A549 (cell line): Measurements from ENCODE around the gene UPK3A. TPM values are rescaled to one million over a fixed set of nuclear protein-coding genes. Genes with fewer than 3 reads are reported as not detected.

ENCODE experiments used
- ATAC-seq, 2 experiments: fragments of 200-7000 bp in 1 of 2; fragments of >200 bp in 1 of 2; cut with Nextera tagmentation in 1 of 2; cut with Tn5 transposase in 1 of 2; 3 replicates each; pipeline versions ENCODE4 v1.8.0 to v1.9.1; 2018 to 2020; ENCODE audit warnings: mild to moderate bottlenecking in 1 of 2, moderate library complexity in 1 of 2
- CTCF ChIA-PET: fragments of 300-600 bp; sonication (Branson Sonifier 250); formaldehyde crosslinking; extraction: SDS; loops from one replicate; lab custom pipeline; 2021; ENCODE audit warnings: antibody characterized with exemption, inconsistent platforms; lab: Yijun Ruan, JAX
- POLR2A ChIA-PET: fragments of 350-600 bp; formaldehyde crosslinking; extraction: SDS; loops from one replicate; lab custom pipeline; 2021; ENCODE audit warnings: antibody characterized with exemption, inconsistent platforms; lab: Yijun Ruan, JAX
- DNase-seq, 2 experiments: peaks; one replicate each; pipeline versions ENCODE4 v3.0.0 to v3.0.0-alpha.2; 2011 to 2016; ENCODE audit warnings: low read depth in 1 of 2, low spot score in 1 of 2
- FAIRE-seq: peaks from 2 replicates; lab custom pipeline; 2011; peaks lifted over from hg19 to GRCh38; lab: Jason Lieb, UNC
- H3K27ac ChIP-seq, 2 experiments: fragments of >200 bp; sonication (Bioruptor Twin); formaldehyde crosslinking; 3 replicates each; pipeline ENCODE4 v1.5.1; 2016 to 2017
- H3K4me1 ChIP-seq: fragments of >200 bp; sonication (Bioruptor Twin); formaldehyde crosslinking; 3 replicates; pipeline ENCODE4 v1.6.1; 2016
- H3K4me2 ChIP-seq: fragments of >200 bp; sonication (Bioruptor Twin); formaldehyde crosslinking; 3 replicates; pipeline ENCODE4 v1.6.1; 2016
- H3K4me3 ChIP-seq: fragments of >200 bp; sonication (Bioruptor Twin); formaldehyde crosslinking; 3 replicates; pipeline ENCODE4 v1.5.1; 2016
- H3K9me3 ChIP-seq: fragments of >200 bp; sonication (Bioruptor Twin); formaldehyde crosslinking; 3 replicates; pipeline ENCODE4 v1.6.1; 2016
- CBX2 ChIP-seq: fragments of 200-600 bp; sonication (generic); IDR thresholded peaks from 2 replicates; pipeline ENCODE4 v1.6.1; 2016; ENCODE audit warnings: low read depth, mild to moderate bottlenecking, borderline replicate concordance
- EHMT2 ChIP-seq: fragments of 200-600 bp; sonication (generic); IDR thresholded peaks from 2 replicates; pipeline ENCODE4 v1.6.1; 2016; ENCODE audit warnings: antibody characterized with exemption, low read depth, mild to moderate bottlenecking, moderate library complexity
- ESRRA ChIP-seq: fragments of 150-350 bp; IDR thresholded peaks from 2 replicates; pipeline ENCODE4 v1.6.1; 2014; ENCODE audit warnings: mild to moderate bottlenecking, low read length, borderline replicate concordance
- FOSL2 ChIP-seq, 2 experiments: fragments of 450-650 bp in 1 of 2; fragments of >200 bp in 1 of 2; sonication (Bioruptor Twin) in 1 of 2; formaldehyde crosslinking; IDR thresholded peaks; 2 replicates each; pipeline versions ENCODE4 v1.5.0 to v1.6.1; 2016 to 2020; ENCODE audit warnings: mild to moderate bottlenecking in 1 of 2, moderate library complexity in 1 of 2
- HDAC2 ChIP-seq: fragments of 200-600 bp; sonication (generic); IDR thresholded peaks from 2 replicates; pipeline ENCODE4 v1.6.1; 2016
- HEYL ChIP-seq: fragments of 250-450 bp; sonication (Bioruptor Pico); IDR thresholded peaks from 2 replicates; pipeline ENCODE4 v1.8.0; 2021; ENCODE audit warnings: mild to moderate bottlenecking, moderate library complexity
- HOXB5 ChIP-seq: fragments of 250-450 bp; sonication (Bioruptor Pico); IDR thresholded peaks from 2 replicates; pipeline ENCODE4 v1.5.0; 2020; ENCODE audit warnings: mild to moderate bottlenecking, moderate library complexity
- KDM5A ChIP-seq: fragments of 200-600 bp; sonication (generic); IDR thresholded peaks from 2 replicates; pipeline ENCODE4 v1.6.1; 2016; ENCODE audit warnings: antibody characterized with exemption, mild to moderate bottlenecking
- MAFK ChIP-seq: fragments of 450-650 bp; IDR thresholded peaks from 2 replicates; pipeline ENCODE4 v1.6.1; 2014; ENCODE audit not compliant: partially characterized antibody
- POLR2A ChIP-seq: IDR thresholded peaks from 2 replicates; pipeline ENCODE4 v1.6.1; 2012; ENCODE audit warnings: mild to moderate bottlenecking, low read length
- POLR2AphosphoS2 ChIP-seq: conservative IDR thresholded peaks from 2 replicates; pipeline ENCODE4 v1.6.1; 2012; ENCODE audit warnings: low read length, improper control_type of control experiment, inconsistent platforms
- RAD21 ChIP-seq, 2 experiments: fragments of >200 bp in 1 of 2; sonication (Bioruptor Twin) in 1 of 2; formaldehyde crosslinking in 1 of 2; IDR thresholded peaks in 1 of 2; conservative IDR thresholded peaks in 1 of 2; 2 replicates in 1 of 2; 3 replicates in 1 of 2; pipeline ENCODE4 v1.6.1; 2012 to 2018; ENCODE audit warnings: inconsistent platforms in 1 of 2
- RNF2 ChIP-seq: fragments of 200-600 bp; sonication (generic); IDR thresholded peaks from 2 replicates; pipeline ENCODE4 v1.6.1; 2016; ENCODE audit warnings: low read depth, mild to moderate bottlenecking, antibody characterized with exemption, moderate library complexity, borderline replicate concordance
- SMC3 ChIP-seq: fragments of >200 bp; sonication (Bioruptor Twin); formaldehyde crosslinking; IDR thresholded peaks from 3 replicates; pipeline ENCODE4 v1.6.1; 2018; ENCODE audit warnings: inconsistent platforms
- WGBS: methylation state at CpG from one replicate; pipeline ENCODE4 v1.1.6; 2017; ENCODE audit errors: missing lambda C conversion rate; 5-methylcytosine and 5-hydroxymethylcytosine counted together
- polyA plus RNA-seq, 4 experiments: library from polyadenylated mRNA; depleted of rRNA in 3 of 4; stranded (reverse); fragments of >200 nt; fragmentation: RNase III in 1 of 4; extraction: RNeasy Plus Mini Kit Qiagen cat#74134 plus additional on column Dnase treatment in 1 of 4; gene quantifications; 2 replicates in 3 of 4; 3 replicates in 1 of 4; pipeline ENCODE4 v1.2.3, GENCODE V29; 2011 to 2017
- TF ChIP-seq, protein P1 (sequence below): fragments of 250-450 bp; sonication (Bioruptor Pico); IDR thresholded peaks from 2 replicates; pipeline ENCODE4 v1.5.0; 2020; ENCODE audit warnings: low read depth, mild to moderate bottlenecking, moderate library complexity
- TF ChIP-seq, protein P2 (sequence below): fragments of >200 bp; sonication (Bioruptor Twin); formaldehyde crosslinking; IDR thresholded peaks from 2 replicates; pipeline ENCODE4 v1.6.1; 2016
- TF ChIP-seq, protein P3 (sequence below): fragments of 450-650 bp; IDR thresholded peaks from 2 replicates; pipeline ENCODE4 v1.6.1; 2014; ENCODE audit warnings: antibody characterized with exemption
- TF ChIP-seq, protein P4 (sequence below): IDR thresholded peaks from 2 replicates; pipeline ENCODE4 v1.6.1; 2012; ENCODE audit warnings: low read depth, borderline replicate concordance

The UPK3A gene
- polyA plus RNA-seq, 2 of the 4 experiments (the other 2 are of a cell fraction), result not detected

DNA sequence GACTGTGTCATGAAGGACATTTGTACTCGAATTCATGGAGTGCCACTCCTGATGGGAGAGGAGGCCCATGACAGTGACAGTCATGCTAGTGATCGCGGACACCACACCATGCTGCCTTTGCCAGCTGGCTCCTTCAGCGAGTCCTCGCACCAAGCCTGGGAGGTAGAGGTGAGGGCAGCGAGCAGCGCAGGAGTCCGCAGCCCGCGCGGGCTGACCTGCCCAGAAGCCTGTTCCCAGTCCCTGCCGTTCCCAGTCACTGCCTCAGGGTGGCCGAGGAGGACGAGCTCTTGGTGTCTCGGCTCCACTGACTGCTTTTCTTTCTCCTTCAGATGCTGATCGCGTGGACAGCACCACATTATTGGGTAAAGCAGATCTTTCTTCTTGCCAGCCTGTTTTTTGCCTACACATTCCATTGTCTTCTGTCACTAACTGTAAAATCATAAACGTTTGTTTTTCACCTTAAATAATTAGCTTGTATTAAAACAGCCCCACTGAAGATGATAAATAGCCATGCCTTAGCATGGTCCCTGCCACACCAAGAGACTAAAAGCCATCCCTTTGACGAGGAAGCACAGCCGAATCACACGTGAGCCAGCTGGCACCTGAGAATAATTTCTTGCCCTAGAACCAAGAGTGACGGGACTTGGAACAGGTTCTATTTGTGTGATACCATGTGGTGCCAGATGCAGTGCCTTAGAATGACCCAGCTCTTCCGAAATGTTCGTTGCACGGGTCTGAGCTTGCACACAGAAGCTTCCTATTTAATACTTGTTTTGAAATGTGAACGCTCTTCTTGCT lies 50.5 kb downstream of the UPK3A start (continued):
- no peak for TF ChIP-seq HEYL (CRISPR knock-in tag)
- TF ChIP-seq, protein P1, sequence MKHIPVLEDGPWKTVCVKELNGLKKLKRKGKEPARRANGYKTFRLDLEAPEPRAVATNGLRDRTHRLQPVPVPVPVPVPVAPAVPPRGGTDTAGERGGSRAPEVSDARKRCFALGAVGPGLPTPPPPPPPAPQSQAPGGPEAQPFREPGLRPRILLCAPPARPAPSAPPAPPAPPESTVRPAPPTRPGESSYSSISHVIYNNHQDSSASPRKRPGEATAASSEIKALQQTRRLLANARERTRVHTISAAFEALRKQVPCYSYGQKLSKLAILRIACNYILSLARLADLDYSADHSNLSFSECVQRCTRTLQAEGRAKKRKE (CRISPR knock-in tag), result no peak
- no peak for TF ChIP-seq KDM5A
- no peak for TF ChIP-seq POLR2A
- TF ChIP-seq HOXB5 (CRISPR knock-in tag), result no peak
- TF ChIP-seq ESRRA, result no peak

DNA sequence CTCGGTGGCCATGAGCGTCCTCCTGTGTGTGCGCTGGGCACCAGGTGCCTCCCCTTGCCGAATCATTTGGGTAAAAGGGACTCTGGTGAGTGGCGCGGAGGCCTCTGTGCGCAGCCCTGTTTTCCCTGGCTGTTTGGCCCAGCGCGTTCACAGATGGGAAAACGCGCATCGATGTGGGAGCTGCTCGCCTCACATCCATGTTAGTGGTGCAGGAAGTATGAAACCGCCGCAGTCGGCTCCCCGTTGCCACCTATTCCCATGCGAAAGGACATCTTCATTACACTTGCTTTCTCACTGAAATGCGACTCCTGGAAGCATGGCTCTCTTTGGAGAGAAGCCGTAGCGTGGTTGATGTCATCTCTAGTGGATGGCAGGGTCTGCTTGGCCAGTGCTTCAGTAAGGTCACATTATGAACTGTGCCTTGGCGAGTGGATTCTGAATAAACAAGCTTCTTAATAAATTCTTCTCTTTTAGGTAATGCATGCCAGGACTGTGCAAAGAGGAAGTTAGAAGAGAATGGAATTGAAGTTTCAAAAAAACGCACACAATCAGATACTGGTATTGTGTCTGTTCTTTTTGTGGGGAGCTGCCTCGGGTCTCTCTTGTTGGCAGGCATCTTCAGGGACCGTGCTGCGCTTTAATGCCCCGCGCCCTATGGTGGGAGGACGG lies 51.2 kb downstream of the UPK3A start:
- H3K9me3 ChIP-seq, result no peaks in the 10 kb centered on the region
- H3K4me2 ChIP-seq, result no peak overlapping the region
- H3K4me1 ChIP-seq, result no peaks in the 10 kb centered on the region
- ChIA-PET CTCF (interaction anchor here (0.5 to 0.9 kb wide), 2 partner anchors 13 to 218 kb away, joined by 3 to 4 read pairs; no protein-coding TSS in a partner anchor), POLR2A (no interaction called here)
- DNase-seq (no peak), FAIRE-seq (no peak), ATAC-seq (no peak)
- no peak overlapping the region for H3K27ac ChIP-seq
- WGBS, result 92% methylated on average over 28 of the region's 29 CpGs
- no peak overlapping the region for H3K4me3 ChIP-seq
- TF ChIP-seq RNF2, result no peak
- no peak for TF ChIP-seq KDM5A
- TF ChIP-seq RAD21 (conservative IDR thresholded peaks at IDR 0.05 in 1 of 2, IDR thresholded peaks at IDR 0.05 in 1 of 2), result no peak
- TF ChIP-seq, protein P2, sequence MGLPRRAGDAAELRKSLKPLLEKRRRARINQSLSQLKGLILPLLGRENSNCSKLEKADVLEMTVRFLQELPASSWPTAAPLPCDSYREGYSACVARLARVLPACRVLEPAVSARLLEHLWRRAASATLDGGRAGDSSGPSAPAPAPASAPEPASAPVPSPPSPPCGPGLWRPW, result no peak
- no peak for TF ChIP-seq MAFK
- TF ChIP-seq FOSL2 (IDR thresholded peaks at IDR 0.05), result no peak
- no peak for TF ChIP-seq FOSL2 (CRISPR knock-in tag; IDR thresholded peaks at IDR 0.05)
- TF ChIP-seq, all 56 proteins: peak for 0

DNA sequence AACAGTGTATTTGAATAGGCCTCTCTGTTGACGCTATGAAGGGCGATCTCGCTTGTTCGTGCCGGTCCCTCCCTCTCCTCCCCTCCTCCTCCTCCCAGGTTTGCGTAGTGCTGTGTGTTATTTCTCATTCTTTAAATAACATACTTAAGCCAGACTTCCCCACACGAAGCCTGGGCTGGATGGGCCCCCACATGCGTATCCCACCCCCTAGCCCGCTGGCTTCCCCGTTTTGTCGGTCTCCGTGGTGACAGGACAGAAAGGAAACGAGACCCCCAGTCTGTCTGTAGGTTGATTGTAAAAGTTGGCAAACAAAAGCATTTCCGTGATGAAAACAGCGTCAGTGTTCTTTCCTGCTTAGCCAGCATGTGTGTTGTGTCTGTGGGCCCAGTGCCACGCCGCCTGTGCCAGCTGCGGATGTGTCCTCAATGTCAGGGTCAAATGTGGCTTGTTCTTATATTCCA lies 52.3 kb downstream of the UPK3A start:
- Histone ChIP-seq H3K9me3 (no peaks in the 10 kb centered on the region), H3K4me3 (no peak overlapping the region), H3K4me2 (no peak overlapping the region), H3K27ac (no peak overlapping the region)
- FAIRE-seq, result no peak
- CTCF ChIA-PET, result no interaction called here
- WGBS, result 87% methylated on average over 18 of the region's 18 CpGs
- no peak for ATAC-seq
- TF ChIP-seq, protein P3, sequence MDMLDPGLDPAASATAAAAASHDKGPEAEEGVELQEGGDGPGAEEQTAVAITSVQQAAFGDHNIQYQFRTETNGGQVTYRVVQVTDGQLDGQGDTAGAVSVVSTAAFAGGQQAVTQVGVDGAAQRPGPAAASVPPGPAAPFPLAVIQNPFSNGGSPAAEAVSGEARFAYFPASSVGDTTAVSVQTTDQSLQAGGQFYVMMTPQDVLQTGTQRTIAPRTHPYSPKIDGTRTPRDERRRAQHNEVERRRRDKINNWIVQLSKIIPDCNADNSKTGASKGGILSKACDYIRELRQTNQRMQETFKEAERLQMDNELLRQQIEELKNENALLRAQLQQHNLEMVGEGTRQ, result no peak
- no peak for TF ChIP-seq EHMT2
- TF ChIP-seq, all 56 proteins: peak for 0
- no peak for DNase-seq
- POLR2A ChIA-PET, result no interaction called here
- no peaks in the 10 kb centered on the region for H3K4me1 ChIP-seq

DNA sequence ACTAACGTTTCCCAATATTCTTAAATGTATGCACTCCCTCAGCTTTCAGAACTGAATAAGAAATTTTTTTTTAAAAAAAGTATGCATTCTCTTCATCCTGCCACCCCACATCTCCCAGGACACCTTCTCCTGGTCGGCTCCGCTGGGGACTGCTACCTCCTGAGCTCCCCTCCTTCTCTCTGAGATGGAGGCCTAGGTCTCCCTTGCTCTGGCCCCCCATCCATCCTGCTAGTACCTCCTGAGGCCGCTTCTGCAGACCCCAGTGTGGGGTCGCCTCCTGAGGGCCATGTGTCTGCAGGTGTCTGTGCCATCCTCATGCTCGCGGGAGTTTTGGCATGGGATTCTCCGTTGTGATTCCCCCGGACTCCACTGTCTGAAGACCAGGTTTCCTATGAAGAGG lies 52.8 kb downstream of the UPK3A start:
- ChIA-PET POLR2A (no interaction called here), CTCF (no interaction called here)
- ATAC-seq, result no peak
- Histone ChIP-seq H3K4me1 (no peaks in the 10 kb centered on the region), H3K9me3 (no peaks in the 10 kb centered on the region), H3K4me2 (no peak overlapping the region), H3K27ac (no peak overlapping the region), H3K4me3 (no peak overlapping the region)
- 91% methylated on average over 8 of the region's 9 CpGs for WGBS
- TF ChIP-seq CBX2, result no peak
- no peak for TF ChIP-seq HDAC2
- no peak for TF ChIP-seq KDM5A
- no peak for TF ChIP-seq POLR2AphosphoS2
- TF ChIP-seq, protein P4, sequence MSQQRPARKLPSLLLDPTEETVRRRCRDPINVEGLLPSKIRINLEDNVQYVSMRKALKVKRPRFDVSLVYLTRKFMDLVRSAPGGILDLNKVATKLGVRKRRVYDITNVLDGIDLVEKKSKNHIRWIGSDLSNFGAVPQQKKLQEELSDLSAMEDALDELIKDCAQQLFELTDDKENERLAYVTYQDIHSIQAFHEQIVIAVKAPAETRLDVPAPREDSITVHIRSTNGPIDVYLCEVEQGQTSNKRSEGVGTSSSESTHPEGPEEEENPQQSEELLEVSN, result no peak
- TF ChIP-seq SMC3, result no peak
- no peak for FAIRE-seq
- no peak for DNase-seq
